Memory B cell (primary cell): Measurements from ENCODE around the gene PURB.
"Not testable (repeated sequence)": the region's sequence is repeated elsewhere in the genome, so short reads cannot be mapped to it uniquely, and the experiment has no call there.

Source experiments
- ATAC-seq: fragments of 150-1000 bp; cut with Tn5 transposase; 2 replicates; pipeline ENCODE4 v1.10.0; 2021; ENCODE audit warnings: low read depth, mild to moderate bottlenecking, moderate library complexity
- DNase-seq, 2 donors: peaks; one replicate each; pipeline ENCODE4 v3.0.0; 2022; ENCODE audit warnings: low spot score in 2 of 2
- H3K27ac Mint-ChIP-seq: one replicate; pipeline ENCODE4 v1.8.0; 2022; ENCODE audit warnings: mild to moderate bottlenecking, moderate library complexity, mixed read lengths
- H3K27me3 Mint-ChIP-seq: one replicate; pipeline ENCODE4 v1.8.0; 2022; ENCODE audit warnings: mixed read lengths
- H3K36me3 Mint-ChIP-seq: one replicate; pipeline ENCODE4 v1.8.0; 2022; ENCODE audit warnings: mild to moderate bottlenecking, mixed read lengths
- H3K4me1 Mint-ChIP-seq: one replicate; pipeline ENCODE4 v1.8.0; 2022; ENCODE audit warnings: mixed read lengths
- H3K4me3 Mint-ChIP-seq: one replicate; pipeline ENCODE4 v1.8.0; 2022; ENCODE audit warnings: mild to moderate bottlenecking, moderate library complexity, mixed read lengths
- H3K9me3 Mint-ChIP-seq: one replicate; pipeline ENCODE4 v1.8.0; 2022; ENCODE audit warnings: mixed read lengths

Gene PURB

DNA sequence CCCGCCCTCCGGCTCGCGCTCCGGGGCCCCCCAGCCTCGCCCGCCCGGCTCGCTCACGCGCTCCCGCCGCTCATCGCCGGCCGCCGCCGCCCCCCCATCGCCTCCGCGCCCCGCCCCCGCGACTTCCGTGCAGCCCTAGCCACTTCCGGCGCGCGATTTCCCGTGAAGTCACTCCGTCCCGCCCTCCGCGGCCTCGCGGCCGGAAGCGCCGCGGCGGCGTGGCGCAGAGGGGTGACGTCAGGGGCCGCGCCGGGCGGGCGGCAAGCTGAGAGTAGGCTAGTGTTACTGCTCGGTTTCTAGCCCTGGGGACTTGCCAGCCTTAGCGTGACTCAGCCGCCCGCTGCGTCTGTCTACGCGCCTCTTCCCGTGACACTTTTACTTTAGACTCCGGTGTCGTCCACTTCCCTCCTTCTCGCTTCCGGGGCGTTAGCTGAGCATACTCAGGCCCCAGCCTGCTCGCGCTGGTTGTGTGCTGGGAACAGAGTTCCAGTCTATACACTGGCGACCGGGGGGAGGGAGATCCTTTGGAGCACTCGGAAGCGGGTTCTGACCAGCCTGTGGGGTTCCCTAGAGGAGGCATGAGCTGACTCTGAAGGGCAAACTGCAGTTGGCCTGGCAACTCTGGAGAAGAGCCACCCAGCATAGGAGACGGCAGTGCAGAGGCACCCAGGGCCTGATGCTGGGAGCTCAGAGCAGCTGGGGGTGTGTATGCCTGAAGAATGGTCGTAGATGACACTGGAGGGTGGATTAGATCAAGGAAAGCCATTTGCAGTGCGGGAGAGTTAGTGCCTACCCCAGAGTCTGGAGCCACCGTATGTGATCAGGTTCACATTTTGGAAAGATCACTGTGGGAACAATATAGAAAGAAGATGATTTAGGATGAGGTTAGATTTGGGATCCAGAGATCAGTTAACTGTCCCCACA, at the start of gene PURB:
Gene PURB, minus strand, starts transcription at position 137 of the 924 bp plus-strand sequence. CDS start 182 bp downstream, outside the sequence.
- peak; percentile 83 for ATAC-seq
- peak; percentile 96 to 97 for DNase-seq
- no peaks in the 10 kb centered on the region for H3K9me3 Mint-ChIP-seq
- H3K27ac Mint-ChIP-seq = peak within 1 kb of the TSS; percentile 99
- no peaks in the 10 kb centered on the region for H3K27me3 Mint-ChIP-seq
- H3K4me3 Mint-ChIP-seq = peak within 1 kb of the TSS; percentile 92
- H3K36me3 Mint-ChIP-seq = peaks cover 3% of the 10 kb centered on the region
- H3K4me1 Mint-ChIP-seq = peaks cover 19% of the 10 kb centered on the region

DNA sequence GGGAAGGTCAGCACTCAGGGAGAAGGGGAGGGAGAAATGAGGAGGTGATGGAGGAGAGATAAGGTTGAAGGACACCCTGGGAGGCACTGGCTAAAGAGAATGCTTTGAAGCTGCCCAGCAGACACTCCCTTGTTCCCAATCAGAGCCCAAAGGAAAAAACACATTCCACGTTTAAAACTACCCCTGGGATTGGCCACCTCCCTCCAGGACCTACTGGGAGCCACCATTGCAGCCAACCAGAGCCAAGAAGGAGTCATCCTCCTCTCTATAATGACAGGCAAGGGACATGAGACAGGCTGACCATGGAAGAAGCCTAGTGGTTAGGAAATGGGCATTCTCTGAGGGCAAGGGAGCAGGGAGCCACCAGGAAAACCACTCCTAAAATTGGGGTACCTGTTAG, 49.7 kb upstream of the PURB start:
- Mint-ChIP-seq H3K27ac (no peak overlapping the region), H3K36me3 (no peaks in the 10 kb centered on the region), H3K9me3 (no peaks in the 10 kb centered on the region), H3K27me3 (peaks cover 8% of the 10 kb centered on the region), H3K4me3 (no peak overlapping the region), H3K4me1 (no peaks in the 10 kb centered on the region)
- ATAC-seq (no peak), DNase-seq (no peak)

DNA sequence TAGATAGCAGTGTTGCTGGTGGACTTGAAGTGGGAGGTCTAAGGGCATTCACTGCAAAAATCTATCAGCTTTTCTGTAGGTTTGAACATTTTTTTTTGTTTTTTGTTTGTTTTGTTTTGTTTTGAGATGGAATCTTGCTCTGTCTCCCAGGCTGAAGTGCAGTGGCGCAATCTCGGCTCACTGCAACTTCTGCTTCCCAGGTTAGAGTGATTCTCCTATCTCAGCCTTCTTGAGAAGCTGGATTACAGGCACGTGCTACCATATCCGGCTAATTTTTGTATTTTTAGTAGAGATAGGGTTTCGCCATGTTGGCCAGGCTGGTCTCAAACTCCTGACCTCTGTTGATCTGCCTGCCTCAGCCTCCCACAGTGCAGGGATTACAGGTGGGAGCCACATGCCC, 49.2 kb upstream of the PURB start:
- H3K4me3 Mint-ChIP-seq, ATAC-seq: not testable (repeated sequence)

DNA sequence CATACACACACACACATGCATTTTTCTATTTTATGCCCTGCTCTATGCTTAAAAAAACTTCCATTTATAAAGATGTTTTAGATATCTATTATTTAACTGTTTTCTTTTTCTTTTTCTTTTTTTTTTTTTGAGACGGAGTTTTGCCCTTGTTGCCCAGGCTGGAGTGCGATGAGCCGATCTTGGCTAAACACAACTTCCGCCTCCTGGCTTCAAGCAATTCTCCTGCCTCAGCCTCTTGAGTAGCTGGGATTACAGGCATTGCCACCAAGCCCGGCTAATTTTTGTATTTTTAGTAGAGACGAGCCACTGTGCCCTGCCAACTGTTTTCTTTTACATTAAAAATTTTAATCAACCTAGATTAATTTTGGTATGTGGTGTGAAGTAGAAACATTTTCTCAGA, 45.6 kb upstream of the PURB start:
- Mint-ChIP-seq H3K27ac (no peak overlapping the region), H3K36me3 (peaks cover 2% of the 10 kb centered on the region), H3K9me3 (peaks cover 5% of the 10 kb centered on the region), H3K4me3 (no peak overlapping the region), H3K4me1 (no peaks in the 10 kb centered on the region), H3K27me3 (peaks cover 12% of the 10 kb centered on the region)
- ATAC-seq (no peak), DNase-seq (no peak)

More for the DNA sequence above, 49.2 kb upstream of the PURB start:
- peaks cover 11% of the 10 kb centered on the region for H3K27me3 Mint-ChIP-seq
- not testable (repeated sequence) for H3K36me3 Mint-ChIP-seq, H3K27ac Mint-ChIP-seq, H3K9me3 Mint-ChIP-seq, H3K4me1 Mint-ChIP-seq, DNase-seq

DNA sequence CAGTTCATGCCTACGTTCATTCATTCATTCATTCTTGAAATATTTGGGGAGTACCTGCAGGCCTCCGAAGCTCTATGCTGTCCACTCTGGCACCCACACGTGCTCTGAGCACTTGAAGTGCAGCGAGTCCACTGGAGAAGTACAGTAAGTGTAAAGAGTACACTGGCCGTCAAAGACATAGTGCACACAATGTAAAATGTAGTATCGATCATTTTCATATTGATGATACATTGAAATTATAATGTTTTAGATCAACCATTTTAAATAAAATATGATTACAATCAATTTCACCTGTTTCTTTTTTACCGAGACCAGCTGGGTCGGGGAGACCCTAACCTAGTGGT, 37.0 kb upstream of the PURB start:
- Mint-ChIP-seq H3K9me3 (no peaks in the 10 kb centered on the region), H3K27me3 (peaks cover 3% of the 10 kb centered on the region), H3K27ac (no peak overlapping the region), H3K4me3 (no peak overlapping the region), H3K36me3 (no peaks in the 10 kb centered on the region), H3K4me1 (peaks cover 2% of the 10 kb centered on the region)
- DNase-seq = no peak
- peak; percentile 10 for ATAC-seq

GRCh38 chr7:44921607-44922350, 36.4 kb upstream of the PURB start:
- DNase-seq (peak; percentile 90 to 98), ATAC-seq (peak; percentile 98)
- peaks cover 2% of the 10 kb centered on the region for H3K4me1 Mint-ChIP-seq
- peak overlapping the region; percentile 21 for H3K27ac Mint-ChIP-seq
- H3K4me3 Mint-ChIP-seq = no peak overlapping the region
- no peaks in the 10 kb centered on the region for H3K36me3 Mint-ChIP-seq
- H3K9me3 Mint-ChIP-seq = no peaks in the 10 kb centered on the region
- H3K27me3 Mint-ChIP-seq = peaks cover 3% of the 10 kb centered on the region

DNA sequence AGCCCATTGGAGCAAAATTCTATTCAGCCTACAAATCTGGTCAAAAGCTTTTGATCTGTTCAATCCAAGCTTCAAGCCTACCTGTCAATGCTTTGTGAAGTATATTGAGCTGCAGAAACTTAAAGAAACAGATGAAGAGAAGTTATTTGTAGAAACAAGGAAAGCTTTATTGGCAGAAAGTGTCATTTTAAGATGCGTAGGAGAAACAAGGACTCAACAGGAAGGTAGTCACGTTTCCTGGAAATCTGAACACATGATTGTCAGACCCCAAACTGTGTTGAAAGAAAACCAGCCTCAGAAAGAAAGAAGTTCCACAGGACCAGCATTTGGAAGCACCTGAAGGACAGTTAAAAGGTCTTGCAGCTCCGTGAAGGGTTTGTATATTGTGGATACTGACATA, 34.8 kb upstream of the PURB start:
- Mint-ChIP-seq H3K27me3 (no peaks in the 10 kb centered on the region), H3K27ac (no peak overlapping the region)
- ATAC-seq = no peak

DNA sequence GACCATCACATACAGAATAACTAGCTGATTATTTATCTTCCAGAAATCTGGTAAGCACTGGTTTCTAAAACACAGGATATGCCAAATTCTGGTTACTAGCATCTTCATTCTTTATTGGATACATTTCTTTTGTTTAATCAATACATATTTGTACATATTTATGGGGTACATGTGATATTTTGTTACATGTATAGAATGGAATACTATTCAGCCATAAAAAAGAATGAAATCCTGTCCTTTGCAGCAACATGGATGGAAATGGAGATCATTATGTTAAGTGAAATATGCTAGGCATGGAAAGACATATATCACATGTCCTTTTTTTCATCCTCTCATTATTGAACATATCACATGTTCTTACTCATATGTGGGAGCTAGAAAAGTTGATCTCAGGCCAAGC, 32.7 kb upstream of the PURB start:
- Mint-ChIP-seq H3K4me3 (no peak overlapping the region), H3K27ac (no peak overlapping the region), H3K4me1 (peaks cover 6% of the 10 kb centered on the region), H3K9me3 (no peaks in the 10 kb centered on the region), H3K36me3 (no peaks in the 10 kb centered on the region), H3K27me3 (no peaks in the 10 kb centered on the region)
- no peak for DNase-seq
- ATAC-seq = no peak

More for the DNA sequence above, 34.8 kb upstream of the PURB start:
- Mint-ChIP-seq H3K4me1 (peaks cover 4% of the 10 kb centered on the region), H3K36me3 (no peaks in the 10 kb centered on the region), H3K4me3 (no peak overlapping the region), H3K9me3 (no peaks in the 10 kb centered on the region)
- DNase-seq = no peak

DNA sequence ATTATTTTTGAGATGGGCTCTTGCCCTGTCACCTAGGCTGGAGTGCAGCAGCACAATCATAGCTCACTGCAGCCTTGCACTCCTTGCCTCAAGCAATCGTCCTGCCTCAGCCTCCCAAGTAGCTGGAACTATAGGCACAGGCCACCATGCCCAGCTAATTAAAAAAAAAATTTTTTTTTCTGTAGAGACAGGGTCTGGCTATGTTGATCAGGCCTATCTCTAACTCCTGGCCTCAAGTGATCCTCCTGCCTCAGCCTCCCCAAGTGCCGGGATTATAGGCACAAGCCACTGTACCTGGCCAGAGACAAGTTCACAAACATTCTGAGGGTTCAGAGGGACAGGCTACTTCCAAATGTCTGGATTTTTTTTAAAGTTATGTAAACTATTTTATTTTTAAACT, 32.1 kb upstream of the PURB start:
- H3K27me3 Mint-ChIP-seq = no peaks in the 10 kb centered on the region
- H3K4me1 Mint-ChIP-seq = peaks cover 6% of the 10 kb centered on the region
- no peak overlapping the region for H3K4me3 Mint-ChIP-seq
- H3K36me3 Mint-ChIP-seq = no peaks in the 10 kb centered on the region
- no peak for ATAC-seq
- no peak for DNase-seq
- no peaks in the 10 kb centered on the region for H3K9me3 Mint-ChIP-seq
- H3K27ac Mint-ChIP-seq = no peak overlapping the region

DNA sequence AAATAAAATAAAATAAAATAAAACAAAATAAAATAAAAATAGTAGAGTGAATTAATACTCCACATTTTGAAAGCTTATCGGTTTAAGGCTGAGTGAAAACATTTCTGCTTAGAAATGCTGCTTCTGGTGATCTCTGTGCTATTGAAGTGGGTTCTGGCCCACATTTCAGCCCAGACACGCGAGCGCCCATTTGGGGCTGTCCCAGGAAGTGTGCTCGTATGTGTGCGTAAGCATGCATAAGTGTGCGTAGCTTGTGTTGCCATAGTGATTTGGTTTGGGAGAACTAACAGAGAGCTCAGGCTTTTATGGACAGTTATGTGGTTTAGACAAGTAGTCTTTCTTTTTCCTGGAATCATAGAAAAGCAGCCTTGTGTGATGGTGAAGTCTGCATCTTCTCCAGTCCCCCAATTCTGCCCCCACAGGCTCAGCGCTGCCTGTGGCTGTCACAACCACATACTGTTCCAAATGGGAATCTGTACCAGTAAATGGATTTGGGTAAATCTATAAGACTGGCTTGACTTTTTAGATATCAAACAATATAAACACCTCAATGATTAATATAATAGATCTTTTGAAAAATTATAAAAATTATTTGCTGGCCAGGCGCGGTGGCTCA, 29.8 kb upstream of the PURB start:
- no peaks in the 10 kb centered on the region for H3K27me3 Mint-ChIP-seq
- peak; percentile 96 for ATAC-seq
- DNase-seq = peak; percentile 16 to 40
- peaks cover 4% of the 10 kb centered on the region for H3K4me1 Mint-ChIP-seq
- no peak overlapping the region for H3K4me3 Mint-ChIP-seq
- no peaks in the 10 kb centered on the region for H3K36me3 Mint-ChIP-seq
- peak overlapping the region; percentile 81 for H3K27ac Mint-ChIP-seq
- no peaks in the 10 kb centered on the region for H3K9me3 Mint-ChIP-seq

GRCh38 chr7:44912775-44913347, 27.5 kb upstream of the PURB start:
- Mint-ChIP-seq H3K27ac (no peak overlapping the region), H3K4me1 (peaks cover 4% of the 10 kb centered on the region), H3K36me3 (no peaks in the 10 kb centered on the region), H3K4me3 (no peak overlapping the region), H3K27me3 (peaks cover 3% of the 10 kb centered on the region), H3K9me3 (no peaks in the 10 kb centered on the region)
- DNase-seq = no peak
- ATAC-seq = no peak

- peaks cover 3% of the 10 kb centered on the region for H3K27me3 Mint-ChIP-seq
- peaks cover 4% of the 10 kb centered on the region for H3K4me1 Mint-ChIP-seq
- H3K27ac Mint-ChIP-seq = no peak overlapping the region
- no peak for DNase-seq
- H3K9me3 Mint-ChIP-seq = no peaks in the 10 kb centered on the region
- H3K4me3 Mint-ChIP-seq = no peak overlapping the region
- H3K36me3 Mint-ChIP-seq = no peaks in the 10 kb centered on the region
- ATAC-seq = no peak
Observed at GRCh38 chr7:44911911-44912310, 26.6 kb upstream of the PURB start.

DNA sequence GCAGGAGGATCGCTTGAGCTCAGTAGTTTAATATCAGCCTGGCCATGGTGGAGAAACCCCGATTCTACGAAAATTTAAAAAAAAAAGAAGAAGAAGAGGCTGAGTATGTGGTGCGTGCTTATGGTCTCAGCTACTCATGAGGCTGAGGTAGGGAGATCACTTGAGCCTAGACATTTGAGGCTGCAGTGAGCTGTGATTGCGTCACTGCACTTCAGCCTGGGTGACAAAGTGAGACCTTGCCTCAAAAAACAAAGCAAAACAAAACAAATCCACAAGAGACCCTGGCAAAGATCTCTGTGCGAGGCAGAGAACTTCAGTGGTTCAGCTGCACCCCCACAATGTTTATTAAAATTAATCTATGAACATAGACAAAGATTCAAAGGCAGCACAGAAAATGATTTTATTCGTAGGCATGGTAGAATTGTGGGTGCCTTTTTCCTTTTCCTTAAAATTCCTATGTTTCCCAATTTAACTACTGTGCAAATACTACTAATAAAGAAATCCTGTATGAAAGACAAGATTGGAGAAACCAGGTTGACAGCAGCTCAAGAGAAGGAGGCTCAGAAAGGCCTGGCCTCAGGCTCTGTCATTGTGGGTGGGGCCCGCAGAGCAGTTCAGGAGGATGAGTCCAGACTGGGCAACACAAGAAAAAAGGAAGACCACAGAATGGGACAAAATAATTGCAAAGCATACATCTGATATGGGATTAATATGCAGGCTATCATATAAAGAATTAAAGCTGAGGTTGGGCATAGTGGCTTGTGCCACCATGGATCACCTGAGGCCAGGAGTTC, 24.5 kb upstream of the PURB start:
- DNase-seq = no peak
- Mint-ChIP-seq H3K4me1 (no peaks in the 10 kb centered on the region), H3K27me3 (peaks cover 3% of the 10 kb centered on the region), H3K36me3 (peaks cover 2% of the 10 kb centered on the region), H3K9me3 (no peaks in the 10 kb centered on the region), H3K4me3 (no peak overlapping the region), H3K27ac (no peak overlapping the region)
- no peak for ATAC-seq
